Mucosa of stomach (tissue), 1 donor: Measurements from ENCODE around the gene CAVIN4.

Experiments used
- H3K27me3 ChIP-seq: one replicate; pipeline ENCODE4 v1.7.0; 2013; ENCODE audit warnings: mild to moderate bottlenecking, low read length; ENCODE audit not compliant: control insufficient read depth, insufficient read depth
- H3K36me3 ChIP-seq: one replicate; pipeline ENCODE4 v1.7.0; 2013; ENCODE audit warnings: low read length; ENCODE audit not compliant: control insufficient read depth, insufficient read depth
- H3K4me1 ChIP-seq: one replicate; pipeline ENCODE4 v1.7.0; 2013; ENCODE audit warnings: mild to moderate bottlenecking, low read length; ENCODE audit not compliant: control insufficient read depth, insufficient read depth
- H3K4me3 ChIP-seq: one replicate; pipeline ENCODE4 v1.7.0; 2013; ENCODE audit warnings: low read length
- H3K9ac ChIP-seq: one replicate; pipeline ENCODE4 v1.7.0; 2013; ENCODE audit warnings: mild to moderate bottlenecking, low read length, moderate library complexity
- H3K9me3 ChIP-seq: one replicate; pipeline ENCODE4 v1.7.0; 2013; ENCODE audit warnings: mild to moderate bottlenecking, low read length, moderate library complexity; ENCODE audit not compliant: control insufficient read depth
- donor health status: Pancreatic carcinoma.

The CAVIN4 gene

GRCh38 chr9:100637787-100638186 is 59.9 kb downstream of the CAVIN4 start:
- Histone ChIP-seq H3K4me3 (no peak overlapping the region), H3K9ac (no peak overlapping the region), H3K27me3 (no peaks in the 10 kb centered on the region), H3K4me1 (no peaks in the 10 kb centered on the region), H3K9me3 (no peaks in the 10 kb centered on the region), H3K36me3 (no peaks in the 10 kb centered on the region)
